ENCODE data around the gene MEI4.
"Not testable (repeated sequence)": the region's sequence is repeated elsewhere in the genome, so short reads cannot be mapped to it uniquely, and the experiment has no call there.

The MEI4 gene

DNA sequence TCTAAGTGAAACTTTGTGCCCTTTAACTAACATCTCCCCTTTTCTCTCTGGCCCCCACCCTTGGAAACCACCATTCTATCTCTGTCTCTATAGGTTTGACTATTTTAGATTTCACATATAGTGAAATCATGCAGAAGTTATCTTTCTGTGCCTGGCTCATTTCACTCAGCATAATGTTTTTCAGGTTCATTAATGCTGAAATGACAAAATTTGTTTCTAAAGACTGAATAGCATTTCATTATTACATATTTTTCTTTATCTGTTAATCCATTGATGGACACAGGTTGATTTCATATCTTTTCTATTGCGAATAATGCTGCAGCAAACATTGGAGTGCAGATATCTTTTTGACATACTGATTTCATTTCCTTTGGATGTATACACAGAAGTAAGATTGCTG is 30.7 kb downstream of the MEI4 start:
- DNase-seq, result no peak

- DNase-seq, result no peak
Observed at GRCh38 chr6:77686931-77687330, 34.1 kb downstream of the MEI4 start.

DNA sequence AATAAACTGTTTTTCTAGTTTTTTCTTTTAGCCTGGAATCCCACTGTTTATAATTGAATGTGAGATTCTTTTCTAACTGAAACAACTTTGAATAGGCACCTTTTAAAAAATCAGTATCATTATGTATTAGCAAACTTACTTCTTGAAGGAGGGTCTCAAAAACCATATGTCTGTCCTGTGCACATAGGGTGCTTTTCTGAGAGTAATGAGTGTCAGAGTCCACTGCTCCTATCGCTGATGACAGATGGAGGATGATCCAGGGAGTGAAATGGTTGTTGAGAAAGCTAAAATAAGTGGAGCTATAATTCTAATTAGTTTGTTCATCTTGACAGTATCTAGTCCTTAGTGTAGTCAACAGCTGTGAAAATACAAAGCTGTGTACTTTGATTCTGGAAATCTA is 35.8 kb downstream of the MEI4 start:
- DNase-seq, result no peak

DNA sequence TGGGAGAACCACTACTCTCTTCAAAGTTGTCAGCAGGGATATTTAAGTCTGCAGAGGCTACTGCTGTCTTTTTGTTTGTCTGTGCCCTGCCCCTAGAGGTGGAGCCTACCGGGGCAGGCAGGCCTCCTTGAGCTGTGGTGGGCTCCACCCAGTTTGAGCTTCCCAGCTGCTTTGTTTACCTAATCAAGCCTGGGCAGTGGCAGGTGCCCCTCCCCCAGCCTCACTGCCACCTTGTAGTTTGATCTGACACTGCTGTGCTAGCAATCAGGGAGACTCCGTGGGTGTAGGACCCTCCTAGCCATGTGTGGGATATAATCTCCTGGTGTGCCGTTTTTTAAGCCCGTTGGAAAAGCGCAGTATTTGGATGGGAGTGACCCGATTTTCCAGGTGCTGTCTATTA is 47.3 kb downstream of the MEI4 start:
- not testable (repeated sequence) for DNase-seq

DNA sequence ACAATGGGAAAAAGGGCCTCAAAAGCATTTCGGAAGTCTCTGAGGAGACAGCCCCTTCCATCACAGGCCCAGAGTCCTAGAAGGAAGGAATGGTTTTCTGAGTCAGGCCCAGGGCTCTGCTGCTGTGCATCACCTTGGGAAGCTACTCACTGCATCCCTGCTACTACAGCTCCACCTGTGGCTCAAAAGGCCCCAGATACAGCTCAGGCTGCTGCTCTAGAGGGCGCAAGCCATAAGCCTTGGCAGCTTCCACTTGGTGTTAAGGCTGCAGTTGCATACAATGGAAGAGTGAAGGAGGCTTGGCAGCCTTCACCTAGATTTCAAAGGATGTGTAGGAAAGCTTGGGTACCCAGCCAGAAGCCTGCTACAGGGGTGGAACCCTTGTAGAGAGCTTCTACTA is 54.8 kb downstream of the MEI4 start:
- DNase-seq, result no peak

- no peak for DNase-seq
Observed at GRCh38 chr6:77715588-77715987, 62.7 kb downstream of the MEI4 start.

DNA sequence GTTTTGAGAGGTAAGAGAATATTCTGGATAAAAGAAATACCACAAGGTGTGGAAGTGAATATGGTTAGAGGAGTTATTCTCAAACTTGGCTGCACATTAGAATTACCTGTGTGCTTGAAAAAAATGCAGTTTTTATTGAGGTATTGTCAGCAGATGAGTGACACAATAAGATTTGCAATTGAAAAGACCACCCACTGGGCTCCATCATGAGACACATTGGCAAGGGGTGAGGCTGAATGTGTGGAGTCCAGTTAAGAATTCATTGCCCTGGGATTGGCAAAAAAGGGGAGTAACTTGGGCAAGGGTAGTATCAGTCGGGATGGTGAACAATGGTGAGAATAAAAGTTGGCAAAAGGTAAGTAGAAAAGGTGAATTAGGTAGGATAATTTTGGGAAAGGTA is 63.5 kb downstream of the MEI4 start:
- no peak for DNase-seq

DNA sequence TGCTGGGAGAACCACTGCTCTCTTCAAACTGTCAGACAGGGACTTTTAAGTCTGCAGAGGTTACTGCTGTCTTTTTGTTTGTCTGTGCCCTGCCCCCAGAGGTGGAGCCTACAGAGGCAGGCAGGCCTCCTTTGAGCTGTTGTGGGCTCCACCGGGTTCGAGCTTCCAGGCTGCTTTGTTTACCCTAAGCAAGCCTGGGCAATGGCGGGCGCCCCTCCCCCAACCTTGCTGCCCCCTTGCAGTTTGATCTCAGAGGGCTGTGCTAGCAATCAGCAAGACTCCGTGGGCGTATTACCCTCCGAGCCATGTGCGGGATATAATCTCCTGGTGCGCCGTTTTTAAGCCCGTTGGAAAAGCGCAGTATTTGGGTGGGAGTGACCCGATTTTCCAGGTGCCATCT is 83.2 kb downstream of the MEI4 start:
- not testable (repeated sequence) for DNase-seq

DNA sequence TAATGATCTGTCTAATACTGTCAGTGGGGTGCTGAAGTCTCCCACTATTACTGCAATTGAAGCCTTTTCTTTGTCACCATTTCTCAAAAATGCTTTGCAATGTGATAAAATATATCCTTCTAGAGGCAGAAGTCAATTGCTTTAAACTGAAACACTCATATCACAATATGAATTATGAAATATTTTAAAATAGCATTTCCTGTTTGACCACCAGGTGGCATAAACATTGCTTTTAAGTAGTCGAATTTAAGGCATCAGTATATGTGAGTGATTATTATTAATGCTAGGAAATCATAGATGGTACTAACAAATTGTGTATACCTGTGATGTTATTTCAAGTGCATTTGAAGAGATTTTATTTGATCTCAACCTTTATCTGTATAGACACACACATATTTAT is 87.5 kb downstream of the MEI4 start:
- DNase-seq, result no peak

DNA sequence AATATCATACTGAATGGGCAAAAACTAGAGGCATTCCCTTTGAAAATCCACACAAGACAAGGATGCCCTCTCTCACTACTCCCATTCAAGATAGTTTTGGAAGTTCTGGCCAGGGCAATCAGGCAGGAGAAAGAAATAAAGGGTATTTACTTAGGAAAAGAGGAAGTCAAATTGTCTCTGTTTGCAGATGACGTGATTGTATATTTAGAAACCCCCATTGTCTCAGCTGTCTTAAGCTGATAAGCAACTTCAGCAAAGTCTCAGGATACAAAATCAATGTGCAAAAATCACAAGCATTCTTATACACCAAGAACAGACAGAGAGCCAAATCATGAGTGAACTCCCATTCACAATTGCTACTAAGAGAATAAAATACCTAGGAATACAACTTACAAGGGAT is 99.3 kb downstream of the MEI4 start:
- not testable (repeated sequence) for DNase-seq

- DNase-seq, result no peak
Observed at GRCh38 chr6:77762386-77762785, 109.5 kb downstream of the MEI4 start.

DNA sequence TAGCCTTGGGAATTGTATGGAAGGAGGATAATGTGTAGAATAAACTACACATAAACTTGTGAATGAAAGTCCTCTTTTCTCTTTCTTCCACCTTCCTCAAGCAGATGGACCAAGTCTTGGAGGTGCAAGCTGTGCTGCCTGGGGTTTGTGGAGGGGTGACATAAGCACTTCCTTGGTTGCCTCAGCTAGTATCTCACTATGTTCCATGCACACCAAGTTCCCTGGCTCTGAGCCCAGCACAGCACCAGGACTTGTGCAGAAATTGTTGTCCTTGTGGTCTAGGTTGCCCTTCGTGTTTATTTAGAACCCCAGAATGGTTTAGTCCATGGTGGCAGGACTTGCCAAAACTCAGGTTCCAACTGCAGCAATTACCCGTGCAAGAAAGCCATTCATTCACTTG is 110.3 kb downstream of the MEI4 start:
- DNase-seq, result no peak

DNA sequence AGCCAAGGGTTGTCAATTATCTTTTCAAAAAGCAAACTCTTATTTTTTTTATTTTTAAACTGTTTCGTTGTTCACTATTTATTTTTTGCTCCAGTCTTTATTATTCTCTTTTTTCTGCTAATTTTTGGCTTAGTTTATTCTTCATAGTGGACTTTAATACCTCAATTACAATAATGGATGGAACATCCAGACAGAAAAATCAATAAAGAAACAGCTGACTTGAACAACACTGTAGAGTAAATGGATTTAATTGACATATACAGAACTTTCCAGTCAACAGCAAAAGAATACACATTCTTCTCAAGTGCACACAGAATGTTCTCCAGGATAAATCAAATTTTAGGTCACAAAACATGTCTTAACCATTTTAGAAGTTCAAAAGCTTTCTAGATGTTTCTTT is 111.5 kb downstream of the MEI4 start:
- no peak for DNase-seq

GRCh38 chr6:77773157-77773822 is 120.5 kb downstream of the MEI4 start:
- no peak for DNase-seq

DNA sequence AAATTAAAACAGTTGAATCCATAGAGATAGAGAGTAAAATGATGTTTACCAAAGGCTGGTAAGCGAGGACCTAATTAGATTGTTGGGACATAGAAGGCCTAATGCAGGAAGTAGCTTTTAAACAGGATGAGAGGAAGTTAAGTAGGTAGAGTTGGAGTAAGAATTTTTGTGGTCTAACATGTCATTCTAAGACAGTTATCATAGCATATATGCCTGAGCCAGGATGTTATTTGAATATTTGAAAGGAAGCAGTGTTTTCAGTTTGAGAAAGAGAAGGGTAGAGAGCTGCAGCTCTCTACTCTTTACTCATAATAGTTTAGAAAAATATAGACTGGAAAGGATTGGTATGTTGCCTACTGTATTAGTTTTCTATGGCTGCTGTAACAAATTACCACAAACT is 121.6 kb downstream of the MEI4 start:
- DNase-seq, result no peak

GRCh38 chr6:77776441-77776840 is 123.6 kb downstream of the MEI4 start:
- no peak for DNase-seq

- no peak for DNase-seq
Observed at GRCh38 chr6:77778527-77778926, 125.7 kb downstream of the MEI4 start.

DNA sequence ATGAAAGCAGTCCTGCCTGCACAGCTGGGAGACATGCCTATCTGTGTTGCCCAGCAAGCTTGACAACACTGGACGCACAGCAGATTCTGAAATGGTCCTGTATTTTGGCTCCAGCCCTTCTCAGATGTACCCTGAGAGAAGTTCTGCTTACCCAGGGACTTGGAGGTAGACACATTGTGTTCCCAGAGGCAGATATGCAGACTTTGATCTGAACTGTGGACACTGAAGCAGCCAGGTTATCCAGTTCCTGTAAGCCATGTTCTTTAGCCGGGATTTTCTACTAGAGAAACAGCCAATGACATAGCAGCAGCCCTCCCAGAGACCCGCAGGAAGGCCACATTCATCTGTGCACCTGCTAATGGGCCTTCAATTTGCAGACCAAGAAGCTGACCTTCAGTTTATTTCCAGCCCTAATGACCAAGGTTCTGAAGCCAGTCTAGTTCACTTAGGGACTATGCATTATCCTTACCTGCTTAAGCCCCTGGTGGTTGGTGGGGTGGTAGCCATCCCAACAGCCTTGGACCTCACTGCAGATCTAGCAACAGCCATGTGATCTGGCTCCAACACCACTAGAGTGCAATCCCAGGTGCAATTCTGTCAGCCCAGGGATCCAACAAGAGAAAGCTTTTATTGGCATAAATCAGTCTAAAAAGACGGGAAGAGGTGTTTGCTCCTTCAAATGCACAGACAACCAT is 134.2 kb downstream of the MEI4 start:
- DNase-seq, result no peak

GRCh38 chr6:77796824-77797809 is 144.3 kb downstream of the MEI4 start:
- DNase-seq, result no peak

- DNase-seq, result no peak
Observed at GRCh38 chr6:77812304-77812703, 159.5 kb downstream of the MEI4 start.

DNA sequence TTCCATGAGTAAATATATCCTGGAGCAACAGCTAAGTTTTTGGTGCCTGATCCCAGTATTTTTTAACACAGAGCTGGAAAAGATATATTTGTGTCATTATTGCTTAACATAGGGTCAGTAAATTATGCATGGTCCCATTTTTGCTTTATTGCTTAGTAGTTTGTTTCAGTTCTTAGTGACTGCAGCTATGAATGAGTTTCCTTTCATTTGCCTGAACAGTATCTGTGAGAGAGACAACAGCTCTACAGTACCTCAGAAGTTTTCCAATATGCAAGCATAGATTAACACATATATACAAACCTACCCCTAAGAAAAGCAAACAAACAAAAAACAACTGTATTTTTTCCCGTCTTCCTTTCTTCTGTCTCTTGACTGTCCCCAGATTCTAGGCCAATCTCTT is 160.3 kb downstream of the MEI4 start:
- no peak for DNase-seq

DNA sequence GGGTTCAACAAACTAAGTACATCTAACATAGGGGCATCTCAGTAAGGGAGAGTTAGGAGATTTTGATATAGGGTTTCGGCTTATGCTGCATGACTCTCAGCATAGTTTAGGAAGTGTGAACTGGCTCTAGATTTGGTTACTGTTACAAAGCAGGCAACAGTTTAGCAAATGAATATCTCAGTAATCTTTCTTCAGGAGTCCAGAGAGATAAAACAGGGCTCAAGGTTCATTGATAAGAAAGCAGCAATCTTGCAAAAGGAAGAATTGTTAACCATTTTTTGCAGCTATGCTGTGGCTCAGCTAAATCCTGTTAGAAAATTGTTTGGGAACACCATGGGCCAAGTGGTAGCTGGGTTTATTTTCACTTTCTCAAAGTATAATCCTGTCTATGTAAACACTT is 161.3 kb downstream of the MEI4 start:
- no peak for DNase-seq

- no peak for DNase-seq
Observed at GRCh38 chr6:77815531-77815930, 162.7 kb downstream of the MEI4 start.

GRCh38 chr6:77816766-77817270 is 164.0 kb downstream of the MEI4 start:
- no peak for DNase-seq
